Spinal cord (tissue), 10 donors: ENCODE data around the gene BPIFB2. TPM values are rescaled to one million over a fixed set of nuclear protein-coding genes. Genes with fewer than 3 reads are reported as not detected.
A peak's percentile ranks its signal among the peaks of the same experiment; 100 is the strongest.

ENCODE experiments used
- DNase-seq, 6 donors: peaks; one replicate each; pipeline versions ENCODE4 v3.0.0 to v3.0.0-alpha.2; 2013 to 2015; ENCODE audit warnings: low spot score in 6 of 6, low read depth in 4 of 6
- H3K27ac ChIP-seq: one replicate; pipeline ENCODE4 v1.5.1; 2013; ENCODE audit warnings: low read depth, low read length, control low read depth
- H3K27me3 ChIP-seq: one replicate; pipeline ENCODE4 v1.6.1; 2013; ENCODE audit warnings: low read length; ENCODE audit not compliant: control insufficient read depth, insufficient read depth
- H3K36me3 ChIP-seq: one replicate; pipeline ENCODE4 v1.6.1; 2013; ENCODE audit warnings: low read length; ENCODE audit not compliant: control insufficient read depth, insufficient read depth
- H3K4me1 ChIP-seq: one replicate; pipeline ENCODE4 v1.6.1; 2013; ENCODE audit warnings: low read length; ENCODE audit not compliant: control insufficient read depth, insufficient read depth
- H3K4me3 ChIP-seq: one replicate; pipeline ENCODE4 v1.5.1; 2013; ENCODE audit warnings: low read depth, low read length, control low read depth
- H3K9me3 ChIP-seq: one replicate; pipeline ENCODE4 v1.6.1; 2013; ENCODE audit warnings: low read length; ENCODE audit not compliant: control insufficient read depth, insufficient read depth
- WGBS: methylation state at CpG from one replicate; pipeline ENCODE4 v1.1.5; 2013; ENCODE audit warnings: missing lambda C conversion rate; ENCODE audit not compliant: insufficient coverage; 5-methylcytosine and 5-hydroxymethylcytosine counted together
- polyA plus RNA-seq, 2 donors: library from polyadenylated mRNA; unstranded; fragments of 120-200 nt; gene quantifications; one replicate each; pipeline ENCODE4 v1.2.1, GENCODE V29; 2013; ENCODE audit not compliant: insufficient read length in 2 of 2
- total RNA-seq, 2 donors: library from RNA; depleted of rRNA in 1 of 2; stranded (reverse); fragments of 120-200 nt in 1 of 2; fragments of >200 nt in 1 of 2; gene quantifications; one replicate each; pipeline versions ENCODE4 v1.2.3 to v1.2.4, GENCODE V29; 2013 to 2014
- donor health status: healthy.

The BPIFB2 gene
- total and polyA plus RNA-seq, 4 donors = 0.11 TPM; not detected in 3

- no peaks in the 10 kb centered on the region for H3K9me3 ChIP-seq
- no peak overlapping the region for H3K4me3 ChIP-seq
- 93% methylated on average over 9 of the region's 9 CpGs for WGBS
- peak overlapping the region; percentile 88 for H3K27ac ChIP-seq
- no peak for DNase-seq
- peaks cover 68% of the 10 kb centered on the region for H3K4me1 ChIP-seq
- H3K36me3 ChIP-seq = no peaks in the 10 kb centered on the region
- no peaks in the 10 kb centered on the region for H3K27me3 ChIP-seq
Measured at GRCh38 chr20:32984631-32985354, 22.7 kb upstream of the BPIFB2 start.

GRCh38 chr20:32985596-32985995 is 21.9 kb upstream of the BPIFB2 start:
- Histone ChIP-seq H3K27ac (peak overlapping the region; percentile 88), H3K36me3 (no peaks in the 10 kb centered on the region)
- WGBS = 81% methylated on average over 3 of the region's 6 CpGs

GRCh38 chr20:32986331-32986966 is 21.1 kb upstream of the BPIFB2 start:
- no peaks in the 10 kb centered on the region for H3K36me3 ChIP-seq
- H3K27me3 ChIP-seq = no peaks in the 10 kb centered on the region
- no peaks in the 10 kb centered on the region for H3K9me3 ChIP-seq
- 74% methylated on average over 17 of the region's 18 CpGs for WGBS
- peak overlapping the region; percentile 15 for H3K27ac ChIP-seq
- DNase-seq = peak in 1 of 6 donors; percentile 37
- H3K4me1 ChIP-seq = peaks cover 52% of the 10 kb centered on the region
- no peak overlapping the region for H3K4me3 ChIP-seq

More at GRCh38 chr20:32985596-32985995, 21.9 kb upstream of the BPIFB2 start:
- Histone ChIP-seq H3K27me3 (no peaks in the 10 kb centered on the region), H3K9me3 (no peaks in the 10 kb centered on the region), H3K4me1 (peaks cover 60% of the 10 kb centered on the region), H3K4me3 (no peak overlapping the region)
- no peak for DNase-seq

- no peaks in the 10 kb centered on the region for H3K27me3 ChIP-seq
- H3K27ac ChIP-seq = peak overlapping the region; percentile 15
- no peak for DNase-seq
- WGBS = 100% methylated on average over 4 of the region's 11 CpGs
- no peak overlapping the region for H3K4me3 ChIP-seq
- no peaks in the 10 kb centered on the region for H3K36me3 ChIP-seq
- H3K9me3 ChIP-seq = no peaks in the 10 kb centered on the region
- peaks cover 54% of the 10 kb centered on the region for H3K4me1 ChIP-seq
Measured at GRCh38 chr20:32987044-32987825, 20.3 kb upstream of the BPIFB2 start.

GRCh38 chr20:32988008-32988407 is 19.5 kb upstream of the BPIFB2 start:
- no peaks in the 10 kb centered on the region for H3K27me3 ChIP-seq
- H3K4me1 ChIP-seq = peaks cover 46% of the 10 kb centered on the region
- H3K9me3 ChIP-seq = no peaks in the 10 kb centered on the region
- H3K4me3 ChIP-seq = no peak overlapping the region
- no peaks in the 10 kb centered on the region for H3K36me3 ChIP-seq
- 85% methylated on average over 11 of the region's 16 CpGs for WGBS
- H3K27ac ChIP-seq = no peak overlapping the region
- no peak for DNase-seq

GRCh38 chr20:32989507-32990283 is 17.8 kb upstream of the BPIFB2 start:
- Histone ChIP-seq H3K27me3 (no peaks in the 10 kb centered on the region), H3K4me1 (peaks cover 32% of the 10 kb centered on the region), H3K36me3 (no peaks in the 10 kb centered on the region), H3K9me3 (no peaks in the 10 kb centered on the region), H3K4me3 (no peak overlapping the region), H3K27ac (no peak overlapping the region)
- 84% methylated on average over 11 of the region's 14 CpGs for WGBS
- DNase-seq = no peak

GRCh38 chr20:32990426-32990825 is 17.1 kb upstream of the BPIFB2 start:
- Histone ChIP-seq H3K4me3 (no peak overlapping the region), H3K4me1 (peaks cover 26% of the 10 kb centered on the region), H3K27ac (no peak overlapping the region), H3K9me3 (peaks cover 1% of the 10 kb centered on the region), H3K36me3 (no peaks in the 10 kb centered on the region), H3K27me3 (no peaks in the 10 kb centered on the region)
- WGBS = 73% methylated on average over 3 of the region's 3 CpGs
- DNase-seq = no peak

GRCh38 chr20:32991383-32991782 is 16.1 kb upstream of the BPIFB2 start:
- H3K4me1 ChIP-seq = peaks cover 17% of the 10 kb centered on the region
- H3K27me3 ChIP-seq = no peaks in the 10 kb centered on the region
- H3K36me3 ChIP-seq = no peaks in the 10 kb centered on the region
- 100% methylated on average over 1 of the region's 3 CpGs for WGBS
- no peak overlapping the region for H3K4me3 ChIP-seq
- no peak for DNase-seq
- H3K27ac ChIP-seq = no peak overlapping the region
- H3K9me3 ChIP-seq = peaks cover 7% of the 10 kb centered on the region
